ENCODE data around the gene MTMR6. TPM values are rescaled to one million over a fixed set of nuclear protein-coding genes. Genes with fewer than 3 reads are reported as not detected.

MTMR6 gene
- total and polyA plus RNA-seq, 11 donors = 3.4 to 21.5 (median 17.4) TPM

DNA sequence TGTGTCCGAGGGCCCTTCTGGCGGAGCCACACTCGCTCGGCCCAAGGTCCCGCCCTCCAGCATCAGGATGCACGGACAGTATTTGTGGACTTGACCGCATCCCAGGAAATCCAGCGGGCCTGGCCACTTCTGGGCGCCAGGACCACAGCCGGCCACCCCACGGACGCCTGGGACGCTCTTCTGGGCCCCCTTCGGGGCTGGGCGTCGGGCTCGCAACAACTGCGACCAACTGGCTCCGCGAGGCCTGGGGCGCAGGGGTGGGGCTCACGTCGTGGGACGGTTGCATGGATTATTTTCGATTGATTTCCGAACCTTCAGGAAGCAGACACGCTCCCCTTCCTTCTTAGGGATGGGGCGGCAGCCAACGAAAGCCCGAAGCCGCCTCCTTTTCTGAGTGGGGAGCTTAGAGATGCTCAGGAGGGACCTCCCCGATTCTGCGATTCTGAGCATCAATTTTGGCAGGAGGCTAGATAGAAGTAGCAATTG is 13.6 kb upstream of the MTMR6 start:
- TF ChIP-seq POLR2A (IDR thresholded peaks at IDR 0.05) = no peak
- TF ChIP-seq, protein P1, sequence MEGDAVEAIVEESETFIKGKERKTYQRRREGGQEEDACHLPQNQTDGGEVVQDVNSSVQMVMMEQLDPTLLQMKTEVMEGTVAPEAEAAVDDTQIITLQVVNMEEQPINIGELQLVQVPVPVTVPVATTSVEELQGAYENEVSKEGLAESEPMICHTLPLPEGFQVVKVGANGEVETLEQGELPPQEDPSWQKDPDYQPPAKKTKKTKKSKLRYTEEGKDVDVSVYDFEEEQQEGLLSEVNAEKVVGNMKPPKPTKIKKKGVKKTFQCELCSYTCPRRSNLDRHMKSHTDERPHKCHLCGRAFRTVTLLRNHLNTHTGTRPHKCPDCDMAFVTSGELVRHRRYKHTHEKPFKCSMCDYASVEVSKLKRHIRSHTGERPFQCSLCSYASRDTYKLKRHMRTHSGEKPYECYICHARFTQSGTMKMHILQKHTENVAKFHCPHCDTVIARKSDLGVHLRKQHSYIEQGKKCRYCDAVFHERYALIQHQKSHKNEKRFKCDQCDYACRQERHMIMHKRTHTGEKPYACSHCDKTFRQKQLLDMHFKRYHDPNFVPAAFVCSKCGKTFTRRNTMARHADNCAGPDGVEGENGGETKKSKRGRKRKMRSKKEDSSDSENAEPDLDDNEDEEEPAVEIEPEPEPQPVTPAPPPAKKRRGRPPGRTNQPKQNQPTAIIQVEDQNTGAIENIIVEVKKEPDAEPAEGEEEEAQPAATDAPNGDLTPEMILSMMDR (IDR thresholded peaks at IDR 0.05) = no peak
- H3K4me3 ChIP-seq = peak overlapping the region; percentile 42 to 95 (median 82)
- H3K27me3 ChIP-seq = peaks cover 0 to 12% (median 4%) of the 10 kb centered on the region in 9 donors
- DNase-seq = peak; percentile 21 to 63 (median 40)
- peak overlapping the region; percentile 49 to 97 (median 88) for H3K27ac ChIP-seq
- intact Hi-C loops (cut with DNase I) = loop anchor here in 2 of 10 donors (2.0 kb wide), 1 partner anchor 14 kb away; the partner anchor contains the start of gene MTMR6 (in 2 of the 2)
- peaks cover 0 to 22% (median 6%) of the 10 kb centered on the region in 9 donors for H3K36me3 ChIP-seq
- 14 to 18% (median 17%) methylated on average over 31 to 33 of the region's 33 CpGs for WGBS, 4 donors
- H3K9me3 ChIP-seq = no peaks in the 10 kb centered on the region
- peaks cover 0 to 34% (median 13%) of the 10 kb centered on the region in 12 donors for H3K4me1 ChIP-seq
- peak; percentile 5 to 42 (median 30) for ATAC-seq

DNA sequence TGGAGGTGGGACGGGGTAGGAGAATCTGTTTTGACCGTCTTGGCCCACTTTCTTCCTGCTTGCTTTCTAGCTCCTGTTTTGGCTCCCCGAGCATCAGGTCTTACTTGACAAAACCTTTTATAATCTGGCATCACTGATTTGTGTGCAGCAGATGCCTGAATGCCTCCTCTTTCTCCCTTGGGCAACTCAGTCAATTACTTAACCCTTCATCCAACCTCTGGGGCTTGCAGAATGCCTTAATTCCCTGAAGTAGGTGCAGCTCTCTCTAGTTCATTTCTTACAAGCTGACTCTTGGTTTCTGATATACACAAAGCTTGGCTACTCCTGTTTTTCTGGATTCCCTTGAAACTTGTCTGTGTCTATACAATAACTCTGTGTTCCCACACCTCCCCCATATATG is 8.4 kb upstream of the MTMR6 start:
- WGBS, 4 donors = 67 to 76% (median 73%) methylated on average over 3 of the region's 3 CpGs
- no peak for ATAC-seq

DNA sequence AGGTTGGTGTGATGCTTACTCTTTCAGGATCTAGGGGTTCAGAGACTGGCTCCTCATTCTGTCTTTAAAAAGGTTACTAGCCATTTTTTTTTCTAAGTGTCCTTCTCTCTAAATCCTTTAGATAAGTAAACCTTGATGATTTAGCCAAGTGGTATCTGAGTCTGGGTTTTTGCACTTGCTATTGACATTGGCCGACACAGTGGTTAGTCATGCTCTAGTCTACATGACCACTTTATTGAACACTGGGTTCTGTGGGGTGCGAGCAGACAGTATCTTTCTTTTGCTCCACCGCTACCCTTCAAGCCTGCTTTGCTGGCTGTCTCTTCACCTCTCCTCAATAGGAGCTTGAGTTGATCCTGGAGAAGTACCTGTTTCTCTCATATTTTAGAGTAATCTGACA is 7.9 kb upstream of the MTMR6 start:
- intact Hi-C loops (cut with DNase I) = no loop called here
- TF ChIP-seq, protein P1 (IDR thresholded peaks at IDR 0.05) = no peak
- TF ChIP-seq POLR2A (IDR thresholded peaks at IDR 0.05) = no peak
- ATAC-seq = no peak
- Histone ChIP-seq H3K4me1 (peaks cover 0 to under 1% (median 0%) of the 10 kb centered on the region in 12 donors), H3K4me3 (no peak overlapping the region), H3K27ac (no peak overlapping the region), H3K36me3 (no peaks in the 10 kb centered on the region), H3K9me3 (no peaks in the 10 kb centered on the region), H3K27me3 (peaks cover 0 to 15% (median 4%) of the 10 kb centered on the region in 9 donors)
- 87 to 91% (median 89%) methylated on average over 3 of the region's 3 CpGs for whole genome bisulfite sequencing, 4 donors
- DNase-seq = no peak

More for the DNA sequence above, 8.4 kb upstream of the MTMR6 start:
- no peak for TF ChIP-seq POLR2A (IDR thresholded peaks at IDR 0.05)
- TF ChIP-seq, protein P1 (IDR thresholded peaks at IDR 0.05) = no peak
- Histone ChIP-seq H3K27ac (no peak overlapping the region), H3K4me1 (peaks cover 0 to 5% (median 0%) of the 10 kb centered on the region in 12 donors), H3K27me3 (peaks cover 0 to 14% (median 4%) of the 10 kb centered on the region in 9 donors), H3K9me3 (no peaks in the 10 kb centered on the region), H3K36me3 (no peaks in the 10 kb centered on the region), H3K4me3 (no peak overlapping the region)
- intact Hi-C loops (cut with DNase I) = no loop called here
- DNase-seq = no peak

DNA sequence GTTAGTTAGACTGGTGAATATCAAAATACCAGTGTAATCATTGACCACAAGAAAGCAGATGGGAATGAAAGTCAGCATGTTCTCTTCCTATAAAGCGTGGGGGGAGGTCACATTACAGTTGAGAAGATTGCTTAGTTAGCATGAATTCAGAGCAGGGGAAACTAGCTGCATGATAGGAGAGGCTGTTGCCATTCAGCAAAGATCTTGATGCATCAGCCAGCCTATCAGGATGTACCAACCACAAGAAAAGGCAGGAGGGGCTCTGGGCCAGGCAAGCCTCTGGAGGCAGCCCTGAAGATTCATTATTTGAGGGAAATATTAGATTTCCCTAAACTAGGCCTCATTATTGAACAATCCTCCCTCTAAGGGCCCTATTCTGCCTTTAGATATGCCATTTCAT is 5.0 kb upstream of the MTMR6 start:
- ATAC-seq = peak in 3 of 4 donors; percentile 8 to 60 (median 39)
- H3K27ac ChIP-seq = peak overlapping the region in 1 of 12 donors; percentile 83
- no peaks in the 10 kb centered on the region for H3K9me3 ChIP-seq
- DNase-seq = no peak
- TF ChIP-seq, protein P1 (IDR thresholded peaks at IDR 0.05) = no peak
- TF ChIP-seq POLR2A (IDR thresholded peaks at IDR 0.05) = no peak
- H3K36me3 ChIP-seq = no peaks in the 10 kb centered on the region
- no peak overlapping the region for H3K4me3 ChIP-seq
- H3K4me1 ChIP-seq = peaks cover 0 to 14% (median 3%) of the 10 kb centered on the region in 12 donors
- peaks cover 0 to 15% (median 4%) of the 10 kb centered on the region in 9 donors for H3K27me3 ChIP-seq
- intact Hi-C loops (cut with DNase I) = no loop called here
- 27 to 33% (median 31%) methylated on average over 1 of the region's 1 CpG for WGBS, 4 donors
